Esophagus squamous epithelium (tissue), 4 donors: ENCODE data around the gene KPNA6.

ENCODE experiments used
- POLR2A ChIP-seq, 4 donors: fragments of 450-650 bp; IDR thresholded peaks; one replicate each; pipeline ENCODE4 v1.6.1; 2017; ENCODE audit warnings: antibody characterized with exemption in 4 of 4, mild to moderate bottlenecking in 4 of 4, moderate library complexity in 3 of 4
- TF ChIP-seq, protein P1 (sequence below), 6 experiments: fragments of 450-650 bp in 4 of 6; fragments of 200-600 bp in 2 of 6; sonication (generic) in 2 of 6; IDR thresholded peaks; one replicate each; pipeline ENCODE4 v1.5.1; 2016 to 2019; ENCODE audit warnings: antibody characterized with exemption in 6 of 6, mild to moderate bottlenecking in 4 of 6, moderate library complexity in 4 of 6

DNA sequence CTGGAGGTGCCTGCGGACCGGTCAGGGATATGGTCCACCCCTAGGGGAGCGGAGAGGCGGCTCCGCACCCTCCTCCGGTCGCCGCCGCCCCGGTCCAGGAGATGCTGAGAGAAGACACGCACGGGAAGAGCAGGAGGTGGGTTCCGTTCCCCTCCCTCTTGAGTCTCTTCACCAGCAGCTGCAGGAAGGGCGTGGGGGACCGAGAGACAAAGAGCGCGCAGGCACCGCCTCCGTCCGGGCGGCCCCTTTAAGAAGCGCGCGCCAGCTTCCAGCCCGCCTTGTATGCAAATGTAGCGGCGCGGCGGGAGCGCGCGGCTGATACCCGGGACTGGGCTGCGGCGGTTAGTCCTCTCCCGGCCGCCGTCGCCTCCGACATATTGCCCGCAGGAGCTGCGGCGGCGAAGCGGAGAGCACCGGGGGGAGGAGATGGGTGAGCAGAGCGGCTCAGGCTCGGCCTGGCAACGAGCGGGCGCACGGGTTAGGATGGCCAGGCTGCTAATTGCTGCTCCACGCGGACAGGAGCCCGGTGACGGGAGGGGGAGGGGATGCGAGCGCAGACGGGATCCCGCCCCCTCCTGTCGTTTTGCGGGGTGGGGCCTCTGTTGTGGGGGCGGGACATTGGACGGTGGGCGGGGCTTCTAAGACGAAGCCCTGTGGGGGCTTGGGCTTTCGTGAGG, 35.1 kb upstream of the KPNA6 start, which contains the start of gene TMEM39B:
- TF ChIP-seq, protein P1, sequence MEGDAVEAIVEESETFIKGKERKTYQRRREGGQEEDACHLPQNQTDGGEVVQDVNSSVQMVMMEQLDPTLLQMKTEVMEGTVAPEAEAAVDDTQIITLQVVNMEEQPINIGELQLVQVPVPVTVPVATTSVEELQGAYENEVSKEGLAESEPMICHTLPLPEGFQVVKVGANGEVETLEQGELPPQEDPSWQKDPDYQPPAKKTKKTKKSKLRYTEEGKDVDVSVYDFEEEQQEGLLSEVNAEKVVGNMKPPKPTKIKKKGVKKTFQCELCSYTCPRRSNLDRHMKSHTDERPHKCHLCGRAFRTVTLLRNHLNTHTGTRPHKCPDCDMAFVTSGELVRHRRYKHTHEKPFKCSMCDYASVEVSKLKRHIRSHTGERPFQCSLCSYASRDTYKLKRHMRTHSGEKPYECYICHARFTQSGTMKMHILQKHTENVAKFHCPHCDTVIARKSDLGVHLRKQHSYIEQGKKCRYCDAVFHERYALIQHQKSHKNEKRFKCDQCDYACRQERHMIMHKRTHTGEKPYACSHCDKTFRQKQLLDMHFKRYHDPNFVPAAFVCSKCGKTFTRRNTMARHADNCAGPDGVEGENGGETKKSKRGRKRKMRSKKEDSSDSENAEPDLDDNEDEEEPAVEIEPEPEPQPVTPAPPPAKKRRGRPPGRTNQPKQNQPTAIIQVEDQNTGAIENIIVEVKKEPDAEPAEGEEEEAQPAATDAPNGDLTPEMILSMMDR (IDR thresholded peaks at IDR 0.05): peak in 4 of 6 experiments; percentile 5 to 29 (median 8)
- peak in 2 of 4 donors; percentile 53 to 60 for TF ChIP-seq POLR2A (IDR thresholded peaks at IDR 0.05)
